BLaER1 (cell line): ENCODE measurements around the gene LRRC42.
"Not testable (repeated sequence)": the region's sequence is repeated elsewhere in the genome, so short reads cannot be mapped to it uniquely, and the experiment has no call there.

Experiments used
- H3K27ac ChIP-seq: shearing (Covaris generic); formaldehyde crosslinking; 2 replicates; pipeline ENCODE4 v1.8.1; 2022
- H3K27me3 ChIP-seq: shearing (Covaris generic); formaldehyde crosslinking; 2 replicates; pipeline ENCODE4 v1.8.1; 2022
- H3K36me3 ChIP-seq: shearing (Covaris generic); formaldehyde crosslinking; 2 replicates; pipeline ENCODE4 v1.8.1; 2022
- H3K4me1 ChIP-seq: shearing (Covaris generic); formaldehyde crosslinking; 2 replicates; pipeline ENCODE4 v1.8.1; 2022
- H3K4me2 ChIP-seq: shearing (Covaris generic); formaldehyde crosslinking; 2 replicates; pipeline ENCODE4 v1.8.1; 2022
- H3K4me3 ChIP-seq: shearing (Covaris generic); formaldehyde crosslinking; 2 replicates; pipeline ENCODE4 v1.8.1; 2022
- H3K9ac ChIP-seq: shearing (Covaris generic); formaldehyde crosslinking; 2 replicates; pipeline ENCODE4 v1.8.1; 2022
- H3K9me3 ChIP-seq: shearing (Covaris generic); formaldehyde crosslinking; 2 replicates; pipeline ENCODE4 v1.8.1; 2022
- H4K20me1 ChIP-seq: shearing (Covaris generic); formaldehyde crosslinking; 2 replicates; pipeline ENCODE4 v1.8.1; 2022
- Cebpa-rat ChIP-seq: shearing (Covaris generic); IDR thresholded peaks from 2 replicates; pipeline ENCODE4 v1.8.1; 2022

LRRC42 gene

DNA sequence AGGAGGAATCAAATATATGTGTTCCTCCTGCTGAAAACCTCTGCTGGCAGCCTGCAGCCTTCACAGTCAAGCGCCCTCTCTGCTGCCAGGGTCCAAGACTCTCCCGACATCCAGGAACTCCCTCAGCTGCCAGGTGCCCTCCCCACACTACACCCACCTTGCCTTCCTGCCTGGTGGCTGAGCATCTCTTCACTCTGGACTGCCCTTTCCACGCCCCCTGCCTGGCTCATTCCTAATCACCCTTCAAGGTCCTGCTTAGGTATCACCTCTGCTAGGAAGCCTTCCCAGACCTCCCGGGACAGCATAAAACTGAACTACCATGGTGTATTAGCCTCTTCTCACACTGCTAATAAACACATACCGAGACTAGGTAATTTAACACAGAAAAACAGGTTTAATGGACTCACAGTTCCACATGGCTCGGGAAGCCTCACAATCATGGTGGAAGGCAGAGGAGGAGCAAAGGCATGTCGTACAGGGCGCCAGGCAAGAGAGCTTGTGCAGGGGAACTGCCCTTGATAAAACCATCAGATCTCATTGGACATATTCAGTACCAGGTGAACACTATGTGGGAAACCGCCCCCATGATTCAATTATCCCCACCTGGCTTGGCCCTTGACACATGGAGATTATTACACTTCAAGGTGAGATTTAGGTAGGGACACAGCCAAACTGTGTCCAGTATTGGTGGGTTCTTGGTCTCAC, 56.5 kb downstream of the LRRC42 start:
- Histone ChIP-seq H3K4me2 (no peak overlapping the region), H3K27me3 (no peaks in the 10 kb centered on the region), H3K4me1 (no peaks in the 10 kb centered on the region), H3K36me3 (no peaks in the 10 kb centered on the region), H3K9me3 (peaks cover 13% of the 10 kb centered on the region; the same call in 1 of the 2 replicates), H3K9ac (no peak overlapping the region), H4K20me1 (no peaks in the 10 kb centered on the region), H3K27ac (no peak overlapping the region), H3K4me3 (no peak overlapping the region)
- no peak for TF ChIP-seq Cebpa-rat

DNA sequence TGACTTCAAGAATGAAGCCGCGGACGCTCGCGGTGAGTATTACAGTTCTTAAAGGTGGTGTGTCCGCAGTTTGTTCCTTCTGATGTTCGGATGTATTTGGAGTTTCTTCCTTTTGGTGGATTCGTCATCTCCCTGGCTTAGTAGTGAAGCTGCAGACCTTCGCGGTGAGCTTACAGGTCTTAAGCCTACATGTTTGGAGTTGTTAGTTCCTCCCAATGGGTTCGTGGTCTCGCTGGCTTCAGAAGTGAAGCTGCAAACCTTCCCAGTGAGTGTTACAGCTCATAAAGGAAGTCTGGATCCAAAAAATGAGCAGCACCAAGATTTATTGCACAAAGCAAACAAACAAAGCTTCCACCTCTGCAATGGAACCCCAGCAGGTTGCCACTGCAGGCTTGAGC, 57.1 kb downstream of the LRRC42 start:
- Histone ChIP-seq H3K4me1 (no peaks in the 10 kb centered on the region), H3K4me2 (no peak overlapping the region), H3K9me3 (peaks cover 13% of the 10 kb centered on the region; the same call in 1 of the 2 replicates), H3K27me3 (no peaks in the 10 kb centered on the region), H3K9ac (no peak overlapping the region), H4K20me1 (no peaks in the 10 kb centered on the region), H3K27ac (no peak overlapping the region), H3K36me3 (no peaks in the 10 kb centered on the region), H3K4me3 (no peak overlapping the region)
- TF ChIP-seq Cebpa-rat: no peak

- not testable (repeated sequence) for H4K20me1 ChIP-seq, H3K36me3 ChIP-seq, H3K4me3 ChIP-seq, H3K4me2 ChIP-seq, H3K9ac ChIP-seq, H3K27ac ChIP-seq, H3K4me1 ChIP-seq, H3K27me3 ChIP-seq
- peaks cover 13% of the 10 kb centered on the region; the same call in 1 of the 2 replicates for H3K9me3 ChIP-seq
Measured at GRCh38 chr1:54003750-54004480, 57.8 kb downstream of the LRRC42 start.

DNA sequence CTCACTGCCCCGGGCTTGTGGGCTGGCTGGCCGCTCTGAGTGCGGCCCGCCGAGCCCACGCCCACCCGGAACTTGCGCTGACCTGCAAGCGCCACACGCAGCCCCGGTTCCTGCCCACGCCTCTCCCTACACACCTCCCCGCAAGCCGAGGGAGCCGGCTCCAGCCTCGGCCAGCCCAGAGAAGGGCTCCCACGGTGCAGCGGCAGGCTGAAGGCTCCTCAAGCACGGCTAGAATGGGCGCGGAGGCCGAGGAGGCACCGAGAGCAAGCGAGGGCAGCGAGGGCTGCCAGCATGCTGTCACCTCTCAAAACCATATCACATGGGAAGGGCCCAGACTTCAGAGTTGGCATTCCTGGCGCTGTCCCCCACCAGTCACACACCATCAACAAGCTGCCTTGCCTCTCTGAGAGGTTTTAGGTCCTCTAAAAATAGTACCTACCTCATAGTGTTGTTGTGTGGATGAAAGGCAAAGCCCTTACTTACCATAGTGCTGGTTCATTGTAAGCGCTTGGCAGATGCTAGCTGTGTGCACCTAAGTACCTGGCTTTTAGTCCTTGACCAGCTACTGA, 58.4 kb downstream of the LRRC42 start:
- Histone ChIP-seq H3K4me2 (no peak overlapping the region), H3K4me1 (no peaks in the 10 kb centered on the region), H3K27me3 (no peaks in the 10 kb centered on the region), H4K20me1 (no peaks in the 10 kb centered on the region), H3K9me3 (peaks cover 13% of the 10 kb centered on the region; the same call in 1 of the 2 replicates), H3K36me3 (no peaks in the 10 kb centered on the region), H3K9ac (no peak overlapping the region), H3K4me3 (no peak overlapping the region), H3K27ac (no peak overlapping the region)
- no peak for TF ChIP-seq Cebpa-rat

DNA sequence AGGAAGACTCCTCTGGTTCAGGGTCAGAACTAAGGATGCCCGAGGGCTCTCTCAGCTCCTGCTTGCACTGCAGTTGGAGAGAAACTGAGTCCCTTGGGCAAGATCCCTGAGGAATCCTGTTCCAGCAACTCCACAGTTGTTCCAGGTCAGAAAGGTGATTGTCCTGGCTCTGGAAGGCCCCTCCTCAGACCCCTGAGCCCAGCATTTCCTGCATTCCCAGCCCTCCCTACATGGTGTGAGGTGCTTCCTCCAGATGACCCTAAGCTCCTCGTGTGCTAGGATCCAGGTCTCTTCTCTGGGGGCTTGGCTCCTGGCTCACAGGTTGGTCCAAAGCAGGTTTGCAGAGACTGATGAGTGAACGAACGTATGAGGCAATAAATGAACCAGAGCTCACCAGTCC, 60.4 kb downstream of the LRRC42 start:
- H3K4me3 ChIP-seq: no peak overlapping the region
- TF ChIP-seq Cebpa-rat: no peak
- H3K36me3 ChIP-seq: no peaks in the 10 kb centered on the region
- H3K4me2 ChIP-seq: no peak overlapping the region
- H3K27ac ChIP-seq: no peak overlapping the region
- no peaks in the 10 kb centered on the region for H4K20me1 ChIP-seq
- H3K27me3 ChIP-seq: no peaks in the 10 kb centered on the region
- no peaks in the 10 kb centered on the region for H3K4me1 ChIP-seq
- H3K9ac ChIP-seq: no peak overlapping the region
- H3K9me3 ChIP-seq: peaks cover 13% of the 10 kb centered on the region; the same call in 1 of the 2 replicates

- H3K4me1 ChIP-seq: no peaks in the 10 kb centered on the region
- TF ChIP-seq Cebpa-rat: no peak
Measured at GRCh38 chr1:54007613-54008012, 61.5 kb downstream of the LRRC42 start.

DNA sequence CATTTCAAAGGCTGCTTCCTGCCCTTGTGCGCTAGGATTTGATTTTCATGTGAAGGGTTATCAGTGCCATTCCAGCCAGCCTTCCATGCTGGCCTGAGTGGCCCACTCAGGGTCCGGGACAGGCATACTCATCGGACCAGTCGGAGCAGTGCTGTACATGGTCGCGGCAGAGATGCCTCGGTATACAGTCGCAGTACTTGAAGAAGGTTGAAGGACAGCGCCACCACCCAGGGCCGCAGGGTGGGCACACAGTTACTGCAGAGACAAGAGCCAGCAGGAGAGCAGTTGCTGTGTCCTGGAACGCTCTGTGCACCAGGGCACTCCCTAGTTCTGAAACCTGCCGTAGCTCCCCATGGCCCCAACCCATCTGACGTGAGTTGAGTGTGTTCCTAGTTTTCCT, 62.7 kb downstream of the LRRC42 start:
- Histone ChIP-seq H3K27me3 (no peaks in the 10 kb centered on the region), H3K4me2 (no peak overlapping the region), H4K20me1 (no peaks in the 10 kb centered on the region), H3K27ac (no peak overlapping the region), H3K9ac (no peak overlapping the region), H3K36me3 (no peaks in the 10 kb centered on the region), H3K9me3 (peaks cover 9% of the 10 kb centered on the region; the same call in 1 of the 2 replicates), H3K4me3 (no peak overlapping the region), H3K4me1 (no peaks in the 10 kb centered on the region)
- no peak for TF ChIP-seq Cebpa-rat

More at GRCh38 chr1:54007613-54008012, 61.5 kb downstream of the LRRC42 start:
- H3K4me2 ChIP-seq: no peak overlapping the region
- no peaks in the 10 kb centered on the region for H3K36me3 ChIP-seq
- no peak overlapping the region for H3K27ac ChIP-seq
- peaks cover 13% of the 10 kb centered on the region; the same call in 1 of the 2 replicates for H3K9me3 ChIP-seq
- H3K4me3 ChIP-seq: no peak overlapping the region
- H3K27me3 ChIP-seq: no peaks in the 10 kb centered on the region
- H3K9ac ChIP-seq: no peak overlapping the region
- H4K20me1 ChIP-seq: no peaks in the 10 kb centered on the region

DNA sequence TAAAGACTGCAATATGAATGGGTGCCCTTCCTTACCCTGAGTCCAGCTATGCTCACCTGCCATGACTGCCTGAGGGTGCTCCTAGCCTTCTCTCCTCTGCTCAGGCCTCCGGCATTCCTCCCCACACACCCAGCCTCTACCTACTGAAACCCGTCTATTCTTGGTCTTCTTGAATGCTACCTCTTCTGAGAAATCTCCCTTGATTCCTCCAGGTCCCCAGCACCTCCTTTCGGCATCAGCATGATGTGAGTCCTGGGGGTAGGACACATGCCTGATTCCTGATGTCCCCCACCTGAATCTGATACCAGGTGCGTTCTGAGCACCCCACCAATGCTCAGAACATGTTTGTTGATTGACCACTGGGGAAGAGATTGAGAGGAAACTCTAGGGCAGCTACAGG, 63.3 kb downstream of the LRRC42 start:
- Histone ChIP-seq H4K20me1 (no peaks in the 10 kb centered on the region), H3K9me3 (peaks cover 3% of the 10 kb centered on the region; the same call in 1 of the 2 replicates), H3K27ac (no peak overlapping the region), H3K4me2 (no peak overlapping the region), H3K27me3 (no peaks in the 10 kb centered on the region), H3K4me3 (no peak overlapping the region), H3K36me3 (no peaks in the 10 kb centered on the region), H3K9ac (no peak overlapping the region), H3K4me1 (no peaks in the 10 kb centered on the region)
- TF ChIP-seq Cebpa-rat: no peak

DNA sequence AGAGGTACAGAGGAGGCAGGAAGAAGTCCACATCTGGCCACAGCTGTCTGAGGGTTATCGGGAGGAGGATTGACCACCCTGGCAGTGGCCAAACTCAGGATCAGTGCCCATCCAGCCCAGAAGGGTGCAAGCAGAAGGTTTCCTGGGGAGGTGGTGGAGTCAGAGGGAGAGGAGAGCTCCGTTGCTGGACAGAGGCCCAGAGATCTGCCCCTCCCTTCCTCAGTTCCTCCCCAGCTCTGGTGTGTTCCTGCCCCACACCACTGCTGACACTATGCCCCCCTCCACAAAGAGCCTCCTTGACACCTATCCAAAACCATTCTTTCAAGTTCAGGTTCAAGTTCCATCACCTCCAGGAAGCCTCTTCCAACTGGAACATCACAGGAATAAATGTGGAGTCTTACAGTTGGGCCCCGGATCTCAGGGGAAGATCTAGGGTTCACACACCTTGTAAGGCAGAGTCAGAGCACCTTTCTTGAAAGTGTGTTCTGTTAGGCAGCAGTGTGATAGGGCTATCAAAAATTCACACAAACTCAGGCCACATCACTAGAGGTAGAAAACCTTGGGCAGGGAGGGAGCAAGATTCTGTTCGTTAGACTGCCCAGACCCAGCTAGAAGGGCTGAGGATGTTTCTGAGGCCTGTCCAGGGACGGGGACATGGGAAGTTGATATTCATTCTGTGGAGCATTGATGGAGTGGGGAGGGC, 64.4 kb downstream of the LRRC42 start:
- Histone ChIP-seq H3K4me3 (no peak overlapping the region), H3K4me2 (no peak overlapping the region), H3K9ac (no peak overlapping the region), H3K27ac (no peak overlapping the region), H4K20me1 (no peaks in the 10 kb centered on the region), H3K9me3 (no peaks in the 10 kb centered on the region), H3K4me1 (no peaks in the 10 kb centered on the region), H3K36me3 (no peaks in the 10 kb centered on the region), H3K27me3 (no peaks in the 10 kb centered on the region)
- TF ChIP-seq Cebpa-rat: no peak
